Muscle of arm (tissue), 12 donors: ENCODE measurements around the gene MTCH1. TPM values are rescaled to one million over a fixed set of nuclear protein-coding genes. Genes with fewer than 3 reads are reported as not detected.

ENCODE experiments used
- DNase-seq: peaks from one replicate; pipeline ENCODE4 v3.0.0-alpha.2; 2013
- polyA plus RNA-seq, 12 donors: library from polyadenylated mRNA; unstranded; fragments of 120-200 nt; gene quantifications; one replicate each; pipeline ENCODE4 v1.2.1, GENCODE V29; 2013; ENCODE audit not compliant: insufficient read length in 12 of 12

The MTCH1 gene
- polyA plus RNA-seq, 12 donors, result 92.8 to 129 (median 105) TPM; not detected in 1

- no peak for DNase-seq
Observed at GRCh38 chr6:36975231-36976006, 10.6 kb downstream of the MTCH1 start.

DNA sequence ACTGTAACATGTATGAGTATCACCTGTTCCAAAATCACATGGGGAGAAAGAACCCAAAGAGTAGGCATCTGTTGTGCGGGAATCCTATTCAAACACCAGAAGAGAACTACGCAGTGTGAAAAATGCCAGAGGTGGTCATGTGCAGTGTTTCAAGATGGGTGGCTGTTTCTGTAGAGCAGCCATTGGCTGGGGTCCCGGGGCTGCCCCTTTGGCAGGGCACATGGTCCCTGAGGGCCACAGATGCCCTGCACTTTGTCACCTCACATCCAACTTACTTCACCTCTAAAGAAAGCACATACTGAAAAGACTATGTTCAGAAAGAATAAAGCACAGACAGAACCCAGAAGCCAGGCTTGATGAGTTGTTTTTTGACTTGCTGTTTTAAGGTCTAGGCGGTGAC is 12.3 kb downstream of the MTCH1 start:
- DNase-seq, result no peak

DNA sequence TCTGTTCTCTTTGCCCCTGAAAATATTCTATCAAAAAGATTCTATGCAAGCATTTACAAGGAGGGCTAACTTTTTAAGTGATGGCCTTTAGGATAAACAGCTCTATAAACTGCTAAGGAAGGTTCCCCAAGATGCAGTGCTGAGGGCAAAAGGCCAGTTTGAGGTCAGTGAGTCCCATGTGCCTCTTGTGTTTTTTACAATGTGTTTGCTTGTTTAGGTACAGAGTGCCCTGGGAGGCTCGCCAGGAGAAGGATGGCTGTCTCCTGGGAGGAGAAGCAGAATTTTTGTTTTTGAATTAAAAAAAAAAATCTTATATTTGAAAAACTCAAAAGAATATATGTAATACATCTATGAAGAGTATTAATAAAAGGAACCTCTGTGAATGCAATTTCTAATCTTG is 12.8 kb downstream of the MTCH1 start:
- no peak for DNase-seq

- DNase-seq, result no peak
Observed at GRCh38 chr6:36971921-36972673, 13.9 kb downstream of the MTCH1 start.

DNA sequence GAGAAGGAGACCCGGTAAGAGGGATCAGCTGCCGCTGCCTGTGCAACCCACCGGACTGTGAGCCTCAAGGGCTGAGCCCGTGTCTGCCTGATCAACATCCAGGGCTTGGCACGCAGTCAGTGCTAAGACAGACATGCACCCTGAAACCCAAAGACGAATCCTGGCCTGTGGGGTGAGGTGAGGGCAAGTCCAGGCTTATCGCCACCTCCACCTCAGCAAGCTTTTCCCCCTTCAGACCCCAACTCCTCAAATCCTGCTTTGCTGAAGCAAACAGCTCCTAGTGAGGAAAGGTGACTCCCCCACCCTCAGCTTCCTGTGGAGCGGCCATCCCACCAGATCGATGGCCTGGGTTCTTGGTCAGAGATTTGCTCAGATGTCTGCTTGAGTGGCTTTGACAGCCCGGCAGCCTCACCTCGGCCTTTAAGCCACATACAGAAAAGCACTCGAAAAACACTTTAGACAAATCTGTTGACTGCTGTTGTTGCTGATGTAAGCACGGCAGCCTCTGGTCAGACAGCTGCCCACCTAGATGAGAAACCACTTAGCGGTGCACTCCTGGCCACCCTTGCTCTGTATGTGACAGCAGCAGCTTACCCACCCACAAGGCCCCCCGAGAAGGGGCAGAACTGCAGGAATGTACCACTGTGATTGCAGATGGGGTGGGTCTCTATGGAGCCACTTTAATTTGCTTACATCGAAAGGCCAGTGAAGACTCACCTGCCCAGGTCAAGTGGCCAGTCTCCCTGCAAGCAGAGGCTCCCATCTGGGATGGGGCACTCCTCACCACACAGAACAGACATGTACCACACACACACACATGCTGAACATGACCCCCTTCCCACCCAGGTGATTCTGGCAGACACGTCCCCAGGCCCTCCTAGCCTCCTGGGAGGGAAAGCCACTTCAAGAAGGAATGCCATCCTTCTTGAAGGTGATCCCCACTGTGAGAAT is 14.8 kb downstream of the MTCH1 start:
- no peak for DNase-seq

GRCh38 chr6:36969988-36970891 is 15.8 kb downstream of the MTCH1 start:
- DNase-seq, result no peak

GRCh38 chr6:36969240-36969691 is 16.7 kb downstream of the MTCH1 start:
- no peak for DNase-seq

- DNase-seq, result no peak
Observed at GRCh38 chr6:36968266-36968977, 17.6 kb downstream of the MTCH1 start.

DNA sequence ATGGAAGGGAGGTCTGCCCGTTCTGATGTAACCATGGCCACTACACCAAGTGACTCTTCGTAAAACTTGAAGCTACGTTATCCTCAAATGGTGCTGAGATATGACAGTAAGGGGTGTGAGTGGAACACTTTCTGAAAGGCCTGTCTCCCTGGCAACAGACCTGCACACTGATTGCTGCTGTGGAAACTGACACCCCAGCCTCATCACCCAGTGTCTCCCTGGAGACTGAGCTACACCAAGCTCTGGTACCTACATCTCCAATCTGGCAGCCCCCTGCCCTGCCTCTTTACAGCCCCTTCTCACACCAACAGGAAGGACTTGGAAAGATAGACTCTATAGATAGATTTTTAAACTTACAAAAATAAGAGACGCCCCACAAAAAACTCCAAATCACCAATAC is 18.2 kb downstream of the MTCH1 start:
- no peak for DNase-seq

- DNase-seq, result no peak
Observed at GRCh38 chr6:36967301-36967700, 18.7 kb downstream of the MTCH1 start.

DNA sequence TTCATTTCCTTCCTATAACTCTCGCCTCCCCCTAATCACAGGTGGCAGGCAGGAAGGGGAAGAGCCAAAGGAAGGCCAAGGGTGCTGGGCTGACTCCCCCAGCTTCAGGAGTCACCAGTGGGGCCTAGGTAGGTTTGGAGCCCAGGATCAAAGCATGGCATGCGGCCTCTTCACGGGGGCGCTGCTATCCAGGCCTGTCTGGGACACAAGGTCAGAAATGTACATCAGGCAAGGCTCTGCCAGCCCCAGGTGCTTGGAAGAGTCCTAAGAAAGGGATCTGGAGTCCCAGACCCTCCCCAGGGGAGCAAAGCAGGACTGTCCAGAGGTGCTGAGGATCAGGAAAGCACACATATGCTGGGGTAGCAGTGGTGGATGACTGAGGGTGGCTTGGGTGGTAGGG is 21.1 kb downstream of the MTCH1 start:
- no peak for DNase-seq

GRCh38 chr6:36964349-36964748 is 21.6 kb downstream of the MTCH1 start:
- no peak for DNase-seq

GRCh38 chr6:36963451-36964290 is 22.3 kb downstream of the MTCH1 start:
- DNase-seq, result no peak

- DNase-seq, result no peak
Observed at GRCh38 chr6:36962874-36963273, 23.1 kb downstream of the MTCH1 start.

DNA sequence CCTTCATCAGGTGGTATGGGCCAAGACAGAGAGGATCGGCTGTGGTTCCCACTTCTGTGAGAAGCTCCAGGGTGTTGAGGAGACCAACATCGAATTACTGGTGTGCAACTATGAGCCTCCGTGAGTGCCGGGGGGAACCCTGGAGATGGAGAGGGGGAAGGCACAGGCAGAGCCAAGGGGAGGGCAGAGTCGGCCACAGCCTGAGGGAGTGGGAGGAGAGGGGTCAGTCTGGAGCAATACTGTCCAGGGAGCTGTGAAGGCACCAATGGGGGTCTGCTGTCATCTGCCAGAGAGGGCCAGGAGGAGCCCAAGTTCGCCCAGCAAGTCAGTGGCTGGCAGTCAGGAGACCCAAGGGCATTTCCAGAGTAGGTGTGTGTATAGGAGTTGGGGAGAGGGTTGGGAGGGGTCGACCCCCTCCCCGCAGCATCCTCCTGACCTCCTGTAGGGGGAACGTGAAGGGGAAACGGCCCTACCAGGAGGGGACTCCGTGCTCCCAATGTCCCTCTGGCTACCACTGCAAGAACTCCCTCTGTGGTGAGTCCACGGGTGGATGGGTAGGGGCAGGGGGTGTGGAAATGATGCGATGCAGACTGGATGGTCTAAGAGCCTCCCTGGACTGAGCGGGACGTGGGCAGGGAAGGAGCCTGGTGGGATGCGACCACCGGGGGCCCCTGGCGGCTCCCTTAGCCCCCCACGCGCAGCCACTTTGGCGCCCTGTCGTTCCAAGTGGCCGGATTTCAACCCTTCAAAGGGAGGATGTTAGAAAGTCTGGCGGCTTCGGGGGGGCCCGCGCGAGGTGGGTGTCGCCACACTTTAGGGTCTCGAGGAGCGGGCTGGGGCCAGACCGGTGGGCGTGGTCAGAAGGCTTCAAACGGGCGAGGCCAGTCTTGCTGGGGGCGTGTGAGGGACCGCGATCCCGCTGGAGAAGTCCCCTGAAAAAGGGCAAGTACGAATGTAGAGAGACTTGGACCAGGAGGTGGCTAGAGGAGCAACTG is 24.3 kb downstream of the MTCH1 start:
- DNase-seq, result no peak

- DNase-seq, result no peak
Observed at GRCh38 chr6:36959555-36960250, 26.3 kb downstream of the MTCH1 start.
